HepG2 (cell line): ENCODE measurements around the gene NAA38. TPM values are rescaled to one million over a fixed set of nuclear protein-coding genes. Genes with fewer than 3 reads are reported as not detected.

ENCODE experiments used
- AKNA ChIP-seq: sonication (generic); formaldehyde crosslinking; IDR thresholded peaks from 2 replicates; pipeline ENCODE4 v1.4.0; 2020; ENCODE audit warnings: missing genetic modification reagents, borderline replicate concordance
- ATF7 ChIP-seq, 2 experiments: fragments of 450-650 bp in 1 of 2; sonication (generic) in 1 of 2; formaldehyde crosslinking in 1 of 2; IDR thresholded peaks; 2 replicates each; pipeline versions ENCODE4 v1.4.0 to v1.6.1; 2016 to 2020; ENCODE audit warnings: antibody characterized with exemption in 1 of 2, mild to moderate bottlenecking in 1 of 2, missing genetic modification reagents in 1 of 2
- BRCA1 ChIP-seq: sonication (generic); formaldehyde crosslinking; IDR thresholded peaks from 2 replicates; pipeline ENCODE4 v1.4.0; 2020; ENCODE audit warnings: missing genetic modification reagents
- EP300 ChIP-seq, 3 experiments: sonication (generic) in 1 of 3; formaldehyde crosslinking in 1 of 3; IDR thresholded peaks; 2 replicates each; pipeline versions ENCODE4 v1.5.1 to v1.6.1; 2011 to 2020; ENCODE audit warnings: low read depth in 2 of 3, low read length in 2 of 3, borderline replicate concordance in 1 of 3, improper control_type of control experiment in 1 of 3, mild to moderate bottlenecking in 1 of 3, missing genetic modification reagents in 1 of 3, moderate library complexity in 1 of 3
- FLYWCH1 ChIP-seq: sonication (generic); formaldehyde crosslinking; IDR thresholded peaks from 2 replicates; pipeline ENCODE4 v1.8.1; 2023; ENCODE audit warnings: mild to moderate bottlenecking, missing genetic modification reagents
- HNRNPUL1 ChIP-seq: fragments of 200-400 bp; formaldehyde crosslinking; IDR thresholded peaks from 2 replicates; pipeline ENCODE4 v1.6.1; 2017; ENCODE audit warnings: low read depth, mild to moderate bottlenecking, low read length, moderate library complexity
- MATR3 ChIP-seq: sonication (generic); formaldehyde crosslinking; IDR thresholded peaks from 2 replicates; pipeline ENCODE4 v1.4.0; 2020; ENCODE audit warnings: missing genetic modification reagents
- MTF2 ChIP-seq: sonication (generic); formaldehyde crosslinking; IDR thresholded peaks from 2 replicates; pipeline ENCODE4 v1.5.0; 2020; ENCODE audit warnings: missing genetic modification reagents, borderline replicate concordance
- NFKB2 ChIP-seq: sonication (generic); formaldehyde crosslinking; IDR thresholded peaks from 2 replicates; pipeline ENCODE4 v1.4.0; 2020; ENCODE audit warnings: missing genetic modification reagents, borderline replicate concordance
- NRL ChIP-seq: sonication (generic); formaldehyde crosslinking; IDR thresholded peaks from 2 replicates; pipeline ENCODE4 v1.5.0; 2020; ENCODE audit warnings: missing genetic modification reagents, mild to moderate bottlenecking, moderate library complexity, borderline replicate concordance
- PLRG1 ChIP-seq: fragments of 450-650 bp; conservative IDR thresholded peaks from 2 replicates; pipeline ENCODE4 v1.6.1; 2016
- RELA ChIP-seq: sonication (generic); formaldehyde crosslinking; IDR thresholded peaks from 2 replicates; pipeline ENCODE4 v1.4.0; 2020; ENCODE audit warnings: missing genetic modification reagents
- TRAFD1 ChIP-seq: sonication (generic); formaldehyde crosslinking; IDR thresholded peaks from 2 replicates; pipeline ENCODE4 v1.5.1; 2020; ENCODE audit warnings: missing genetic modification reagents, mild to moderate bottlenecking, borderline replicate concordance
- XBP1 ChIP-seq: sonication (generic); formaldehyde crosslinking; IDR thresholded peaks from 2 replicates; pipeline ENCODE4 v1.5.0; 2020; ENCODE audit warnings: missing genetic modification reagents
- ZBTB38 ChIP-seq: sonication (generic); formaldehyde crosslinking; IDR thresholded peaks from 2 replicates; pipeline ENCODE4 v1.5.1; 2020; ENCODE audit warnings: mild to moderate bottlenecking, missing genetic modification reagents
- ZMAT3 ChIP-seq: sonication (generic); formaldehyde crosslinking; conservative IDR thresholded peaks from 2 replicates; pipeline ENCODE4 v1.7.0; 2021; ENCODE audit warnings: missing genetic modification reagents
- ZNF329 ChIP-seq: sonication (generic); formaldehyde crosslinking; IDR thresholded peaks from 2 replicates; pipeline ENCODE4 v1.9.0; 2021; ENCODE audit warnings: low read depth, mild to moderate bottlenecking, missing genetic modification reagents
- ZNF510 ChIP-seq: sonication (generic); formaldehyde crosslinking; IDR thresholded peaks from 2 replicates; pipeline ENCODE4 v1.4.0; 2020; ENCODE audit warnings: low read depth, mild to moderate bottlenecking, missing genetic modification reagents
- ZNF557 ChIP-seq: sonication (generic); formaldehyde crosslinking; IDR thresholded peaks from 2 replicates; pipeline ENCODE4 v1.4.0; 2020; ENCODE audit warnings: missing genetic modification reagents
- ZNF629 ChIP-seq: sonication (generic); formaldehyde crosslinking; conservative IDR thresholded peaks from 2 replicates; pipeline ENCODE4 v1.5.0; 2020; ENCODE audit warnings: missing genetic modification reagents
- polyA plus RNA-seq, 8 experiments: library from polyadenylated mRNA; depleted of rRNA in 3 of 8; stranded (reverse) in 7 of 8; unstranded in 1 of 8; fragments of >200 nt; fragmentation: Illumina TruSeq in 4 of 8; extraction: Trizol in 4 of 8; gene quantifications; 2 replicates each; pipeline versions ENCODE4 v1.2.1 to v1.2.3, GENCODE V29; 2011 to 2016; ENCODE audit warnings: low read depth in 4 of 8, missing spikeins in 1 of 8, mixed read lengths in 1 of 8; ENCODE audit not compliant: insufficient read depth in 1 of 8
- total RNA-seq, 5 experiments: library from RNA; depleted of rRNA; stranded (reverse); fragments of >200 nt; fragmentation: Illumina TruSeq; extraction: Trizol; gene quantifications; 2 replicates each; pipeline ENCODE4 v1.2.3, GENCODE V29; 2016; ENCODE audit warnings: low read depth in 1 of 5
- TF ChIP-seq, protein P1 (sequence below): IDR thresholded peaks from 2 replicates; pipeline ENCODE4 v1.6.1; 2018; ENCODE audit warnings: missing genetic modification reagents, mild to moderate bottlenecking, missing compliant biosample characterization

NAA38 gene
- total and polyA plus RNA-seq, 2 of the 13 experiments (the other 11 are each of a cell fraction or from before 2014, with no cell fraction given): 46.9 to 91.6 TPM

- TF ChIP-seq EP300 (IDR thresholded peaks at IDR 0.05; ENCODE audit: low read depth in 2 of 2, low read length in 2 of 2): 0 out of 4 replicates have a peak, but pooled peaks of 1 of the 2 experiments have one; percentile 29
- TF ChIP-seq EP300 (CRISPR knock-in tag; IDR thresholded peaks at IDR 0.05; ENCODE audit: borderline replicate concordance): no peak
- TF ChIP-seq AKNA (CRISPR knock-in tag): no peak
- TF ChIP-seq HNRNPUL1: no peak
- TF ChIP-seq FLYWCH1 (CRISPR knock-in tag): no peak
- TF ChIP-seq ZNF629 (CRISPR knock-in tag): 0 out of 2 replicates have a peak, but pooled peaks have one; percentile 28
- TF ChIP-seq NRL (CRISPR knock-in tag): no peak
- TF ChIP-seq, protein P1, sequence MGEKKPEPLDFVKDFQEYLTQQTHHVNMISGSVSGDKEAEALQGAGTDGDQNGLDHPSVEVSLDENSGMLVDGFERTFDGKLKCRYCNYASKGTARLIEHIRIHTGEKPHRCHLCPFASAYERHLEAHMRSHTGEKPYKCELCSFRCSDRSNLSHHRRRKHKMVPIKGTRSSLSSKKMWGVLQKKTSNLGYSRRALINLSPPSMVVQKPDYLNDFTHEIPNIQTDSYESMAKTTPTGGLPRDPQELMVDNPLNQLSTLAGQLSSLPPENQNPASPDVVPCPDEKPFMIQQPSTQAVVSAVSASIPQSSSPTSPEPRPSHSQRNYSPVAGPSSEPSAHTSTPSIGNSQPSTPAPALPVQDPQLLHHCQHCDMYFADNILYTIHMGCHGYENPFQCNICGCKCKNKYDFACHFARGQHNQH (CRISPR knock-in tag): peak; percentile 71; the same call in 1 of the 2 replicates
- 0 out of 2 replicates have a peak, but pooled peaks have one; percentile 62 for TF ChIP-seq ZNF557 (CRISPR knock-in tag)
- TF ChIP-seq ZMAT3 (CRISPR knock-in tag): peak; percentile 54; the same call in 1 of the 2 replicates
- TF ChIP-seq NFKB2 (CRISPR knock-in tag): peak; percentile 71; the same call in 1 of the 2 replicates
- no peak for TF ChIP-seq TRAFD1
- TF ChIP-seq RELA: no peak
- no peak for TF ChIP-seq MTF2
- no peak; the same call in 1 of the 2 replicates for TF ChIP-seq BRCA1 (CRISPR knock-in tag)
- TF ChIP-seq MATR3: no peak
- TF ChIP-seq ZNF329 (CRISPR knock-in tag): no peak
- no peak for TF ChIP-seq ATF7 (IDR thresholded peaks at IDR 0.05)
- TF ChIP-seq ATF7 (CRISPR knock-in tag; IDR thresholded peaks at IDR 0.05): no peak
- no peak for TF ChIP-seq ZNF510 (CRISPR knock-in tag)
- TF ChIP-seq ZBTB38: peak; percentile 85; the same call in 1 of the 2 replicates
- TF ChIP-seq PLRG1: no peak
- no peak for TF ChIP-seq XBP1 (CRISPR knock-in tag)
Observed at GRCh38 chr17:7856811-7857712, at the start of gene NAA38 (continued).
